RWPE1 (cell line): ENCODE results near the gene TGFBI.
A peak's percentile ranks its signal among the peaks of the same experiment; 100 is the strongest.

Experiments used
- CTCF ChIA-PET: fragments of 350-600 bp; sonication (Branson Sonifier 250); formaldehyde crosslinking; extraction: SDS; loops from one replicate; lab custom pipeline; 2021; lab: Yijun Ruan, JAX
- POLR2A ChIA-PET: fragments of 400-600 bp; formaldehyde crosslinking; extraction: SDS; loops from one replicate; lab custom pipeline; 2020; ENCODE audit warnings: antibody characterized with exemption; ENCODE audit not compliant: low non-redundant PET; lab: Yijun Ruan, JAX
- DNase-seq: peaks from one replicate; pipeline ENCODE4 v3.0.0; 2012; ENCODE audit warnings: low spot score
- H3K27ac ChIP-seq: fragments of 450-650 bp; 2 replicates; pipeline ENCODE4 v1.5.1; 2017
- TF ChIP-seq, protein P1 (sequence below): fragments of 450-650 bp; conservative IDR thresholded peaks from 2 replicates; pipeline ENCODE4 v1.5.1; 2017; ENCODE audit warnings: low read depth, mild to moderate bottlenecking

TGFBI gene

GRCh38 chr5:136051486-136052220, 22.9 kb downstream of the TGFBI start:
- POLR2A ChIA-PET: no interaction called here
- DNase-seq: no peak
- TF ChIP-seq, protein P1, sequence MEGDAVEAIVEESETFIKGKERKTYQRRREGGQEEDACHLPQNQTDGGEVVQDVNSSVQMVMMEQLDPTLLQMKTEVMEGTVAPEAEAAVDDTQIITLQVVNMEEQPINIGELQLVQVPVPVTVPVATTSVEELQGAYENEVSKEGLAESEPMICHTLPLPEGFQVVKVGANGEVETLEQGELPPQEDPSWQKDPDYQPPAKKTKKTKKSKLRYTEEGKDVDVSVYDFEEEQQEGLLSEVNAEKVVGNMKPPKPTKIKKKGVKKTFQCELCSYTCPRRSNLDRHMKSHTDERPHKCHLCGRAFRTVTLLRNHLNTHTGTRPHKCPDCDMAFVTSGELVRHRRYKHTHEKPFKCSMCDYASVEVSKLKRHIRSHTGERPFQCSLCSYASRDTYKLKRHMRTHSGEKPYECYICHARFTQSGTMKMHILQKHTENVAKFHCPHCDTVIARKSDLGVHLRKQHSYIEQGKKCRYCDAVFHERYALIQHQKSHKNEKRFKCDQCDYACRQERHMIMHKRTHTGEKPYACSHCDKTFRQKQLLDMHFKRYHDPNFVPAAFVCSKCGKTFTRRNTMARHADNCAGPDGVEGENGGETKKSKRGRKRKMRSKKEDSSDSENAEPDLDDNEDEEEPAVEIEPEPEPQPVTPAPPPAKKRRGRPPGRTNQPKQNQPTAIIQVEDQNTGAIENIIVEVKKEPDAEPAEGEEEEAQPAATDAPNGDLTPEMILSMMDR: no peak
- CTCF ChIA-PET: interaction anchor here (0.7 kb wide), 2 partner anchors 123 to 946 kb away, joined by 3 to 4 read pairs; no protein-coding TSS in a partner anchor
- H3K27ac ChIP-seq: peak overlapping the region; percentile 58

DNA sequence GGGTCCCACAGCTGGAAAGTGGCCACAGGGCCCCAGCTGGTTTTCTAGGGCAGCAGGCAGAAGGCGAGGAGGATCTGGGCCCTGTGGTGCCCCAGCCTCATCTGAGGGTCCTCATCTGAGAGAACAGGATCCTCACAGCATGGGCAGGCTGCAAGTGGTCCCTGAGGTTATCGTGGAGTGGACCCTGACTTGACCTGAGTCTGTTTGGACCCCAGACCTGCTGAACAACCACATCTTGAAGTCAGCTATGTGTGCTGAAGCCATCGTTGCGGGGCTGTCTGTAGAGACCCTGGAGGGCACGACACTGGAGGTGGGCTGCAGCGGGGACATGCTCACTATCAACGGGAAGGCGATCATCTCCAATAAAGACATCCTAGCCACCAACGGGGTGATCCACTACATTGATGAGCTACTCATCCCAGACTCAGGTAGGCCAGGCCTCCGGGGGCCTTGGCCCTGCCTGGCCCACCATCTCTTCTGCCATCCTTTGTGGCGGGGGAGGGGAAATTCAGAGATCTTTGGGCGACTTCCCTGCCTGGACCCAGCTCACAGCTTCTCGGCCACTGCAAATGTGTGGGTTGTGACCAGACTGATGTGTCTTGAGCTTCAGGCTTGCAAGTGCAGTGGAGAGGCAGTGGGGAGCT, 24.0 kb downstream of the TGFBI start:
- POLR2A ChIA-PET: no interaction called here
- H3K27ac ChIP-seq: peak overlapping the region; percentile 73
- CTCF ChIA-PET: interaction anchor here (0.6 to 1.5 kb wide), 5 partner anchors 9 to 107 kb away, joined by 3 to 5 read pairs (median 3); no protein-coding TSS in a partner anchor
- no peak for DNase-seq
- TF ChIP-seq, protein P1: no peak

GRCh38 chr5:136053336-136054141, 24.8 kb downstream of the TGFBI start:
- CTCF ChIA-PET: interaction anchor here (0.6 to 1.5 kb wide), 5 partner anchors 10 to 108 kb away, joined by 3 to 5 read pairs (median 3); no protein-coding TSS in a partner anchor
- peak; percentile 98 for DNase-seq
- TF ChIP-seq, protein P1: no peak
- peak overlapping the region; percentile 73 for H3K27ac ChIP-seq
- POLR2A ChIA-PET: no interaction called here

GRCh38 chr5:136054142-136055019, 25.6 kb downstream of the TGFBI start:
- peak overlapping the region; percentile 73 for H3K27ac ChIP-seq
- POLR2A ChIA-PET: no interaction called here
- CTCF ChIA-PET: interaction anchor here (0.6 to 0.9 kb wide), 3 partner anchors 100 to 581 kb away, joined by 3 to 5 read pairs (median 3); no protein-coding TSS in a partner anchor
- TF ChIP-seq, protein P1: no peak
- no peak for DNase-seq

GRCh38 chr5:136055612-136056309, 27.0 kb downstream of the TGFBI start:
- DNase-seq: no peak
- peak overlapping the region; percentile 72 for H3K27ac ChIP-seq
- TF ChIP-seq, protein P1: no peak
- ChIA-PET POLR2A (no interaction called here), CTCF (interaction anchor here (0.6 to 0.7 kb wide), 2 partner anchors 23 to 27 kb away, joined by 3 to 4 read pairs; no protein-coding TSS in a partner anchor)
